Kidney (tissue), 22 donors: Measurements from ENCODE around the gene SMAGP. TPM values are rescaled to one million over a fixed set of nuclear protein-coding genes. Genes with fewer than 3 reads are reported as not detected.
"Not testable (repeated sequence)": the region's sequence is repeated elsewhere in the genome, so short reads cannot be mapped to it uniquely, and the experiment has no call there.

Experiments
- DNase-seq, 5 donors: peaks; one replicate each; pipeline ENCODE4 v3.0.0-alpha.2; 2013 to 2020
- FAIRE-seq: peaks from 2 replicates; lab custom pipeline; 2012; peaks lifted over from hg19 to GRCh38; lab: Jason Lieb, UNC
- H3K27ac ChIP-seq, 2 donors: one replicate each; pipeline ENCODE4 v1.7.0; 2013; ENCODE audit warnings: low read depth in 2 of 2, low read length in 2 of 2, inconsistent platforms in 1 of 2
- H3K27me3 ChIP-seq: one replicate; pipeline ENCODE4 v1.7.1; 2013; ENCODE audit warnings: low read length, inconsistent platforms; ENCODE audit not compliant: control insufficient read depth, insufficient read depth
- H3K36me3 ChIP-seq, 3 donors: one replicate each; pipeline versions ENCODE4 v1.7.0 to v1.7.1; 2013; ENCODE audit warnings: low read length in 3 of 3, control low read depth in 1 of 3, inconsistent platforms in 1 of 3; ENCODE audit not compliant: insufficient read depth in 3 of 3, control insufficient read depth in 2 of 3
- H3K4me1 ChIP-seq, 3 donors: one replicate each; pipeline versions ENCODE4 v1.7.0 to v1.7.1; 2013; ENCODE audit warnings: low read length in 3 of 3, inconsistent platforms in 1 of 3, low read depth in 1 of 3; ENCODE audit not compliant: control insufficient read depth in 2 of 3, insufficient read depth in 2 of 3
- H3K4me3 ChIP-seq, 3 donors: one replicate each; pipeline versions ENCODE4 v1.7.0 to v1.8.1; 2013; ENCODE audit warnings: low read length in 3 of 3, control low read depth in 1 of 3, inconsistent platforms in 1 of 3
- H3K9ac ChIP-seq, 3 donors: one replicate each; pipeline versions ENCODE4 v1.7.0 to v1.7.1; 2013; ENCODE audit warnings: low read length in 3 of 3, control low read depth in 1 of 3, inconsistent platforms in 1 of 3
- H3K9me3 ChIP-seq, 3 donors: one replicate each; pipeline versions ENCODE4 v1.7.0 to v1.7.1; 2013; ENCODE audit warnings: low read length in 3 of 3, control low read depth in 1 of 3, inconsistent platforms in 1 of 3; ENCODE audit not compliant: control insufficient read depth in 2 of 3, insufficient read depth in 1 of 3
- intact Hi-C: fragments of 100-400 bp; cut with DNase I; formaldehyde crosslinking; loops from one replicate; pipeline ENCODE4 v1.11.1; 2022
- long read RNA-seq, 10 donors: library from polyadenylated mRNA in 1 of 10; unstranded in 1 of 10; transcript quantifications; one replicate each; pipeline ENCODE4 v2.0.0 and lab custom pipeline, GENCODE V29; 2021 to 2026
- polyA plus RNA-seq: library from polyadenylated mRNA; stranded (reverse); fragments of 350-450 nt; fragmentation: Illumina TruSeq; extraction: RNeasy Lipid Tissue Mini Kit (QIAGEN cat#74804); gene quantifications from one replicate; pipeline ENCODE4 v1.2.3, GENCODE V29; 2014; ENCODE audit warnings: low read depth, low replicate concordance; ENCODE audit not compliant: insufficient read depth
- total RNA-seq: library from RNA; stranded (reverse); fragmentation: NEBNext Ultra II Directional; extraction: Animal tissue kit (Norgen Biotek cat#: 25700); gene quantifications from one replicate; pipeline ENCODE4 v1.2.1, GENCODE V29; 2021
- TF ChIP-seq, protein P1 (sequence below): IDR thresholded peaks from 3 replicates; pipeline ENCODE4 v1.5.1; 2012; ENCODE audit warnings: mild to moderate bottlenecking, moderate library complexity, borderline replicate concordance; ENCODE audit not compliant: insufficient read depth; ENCODE audit errors: extremely low read depth
- donor health status: control.
- donor health status: control.
- donor health status: control.
- donor health status: control.
- donor health status: control.
- donor health status: DM: yes; HTN: yes; CAD: no.
- donor health status: Normal renal cell carcinoma (clear cell type).

Gene SMAGP, protein sequence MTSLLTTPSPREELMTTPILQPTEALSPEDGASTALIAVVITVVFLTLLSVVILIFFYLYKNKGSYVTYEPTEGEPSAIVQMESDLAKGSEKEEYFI
- total RNA-seq (28.5 TPM), polyA plus RNA-seq (22.8 TPM)
- long read RNA-seq, donor 1, transcript SMAGP-203 (4 exons, 2,350 nt), result major isoform, 5 of 7 reads
- long read RNA-seq, donor 1, partial matches to known transcripts, result 0 of 7 reads
- long read RNA-seq, donor 1, other reads (novel, unspliced or antisense), result 0 of 7 reads
- long read RNA-seq, donor 2, partial matches to known transcripts, result 0 of 4 reads
- long read RNA-seq, donor 2, other reads (novel, unspliced or antisense), result 0 of 4 reads
- long read RNA-seq, donor 3, transcript SMAGP-203 (4 exons, 2,350 nt), result major isoform, 7 of 9 reads
- long read RNA-seq, donor 3, partial matches to known transcripts, result 0 of 9 reads
- long read RNA-seq, donor 3, other reads (novel, unspliced or antisense), result 0 of 9 reads
- long read RNA-seq, donor 4, partial matches to known transcripts, result 0 of 5 reads
- long read RNA-seq, donor 4, other reads (novel, unspliced or antisense), result 0 of 5 reads
- long read RNA-seq, donor 5, partial matches to known transcripts, result 0 of 1 reads
- long read RNA-seq, donor 5, other reads (novel, unspliced or antisense), result 0 of 1 reads
- long read RNA-seq, donor 6, transcript SMAGP-203 (4 exons, 2,350 nt), result major isoform, 10 of 18 reads
- long read RNA-seq, donor 6, partial matches to known transcripts, result 0 of 18 reads
- long read RNA-seq, donor 6, other reads (novel, unspliced or antisense), result 0 of 18 reads
- long read RNA-seq, donor 7, transcript SMAGP-205 (3 exons, 1,518 nt), result major isoform, 8 of 26 reads
- long read RNA-seq, donor 7, transcript SMAGP-203 (4 exons, 2,350 nt), result minor isoform, 7 of 26 reads
- long read RNA-seq, donor 7, partial matches to known transcripts, result 4 of 26 reads
- long read RNA-seq, donor 7, other reads (novel, unspliced or antisense), result 4 of 26 reads
- long read RNA-seq, donor 8, transcript SMAGP-205 (3 exons, 1,518 nt), result major isoform, 5 of 10 reads
- long read RNA-seq, donor 8, partial matches to known transcripts, result 0 of 10 reads
- long read RNA-seq, donor 8, other reads (novel, unspliced or antisense), result 0 of 10 reads
- long read RNA-seq, donor 9, partial matches to known transcripts, result 0 of 6 reads
- long read RNA-seq, donor 9, other reads (novel, unspliced or antisense), result 0 of 6 reads
- long read RNA-seq, donor 10, partial matches to known transcripts, result 0 of 7 reads
- long read RNA-seq, donor 10, other reads (novel, unspliced or antisense), result 0 of 7 reads

DNA sequence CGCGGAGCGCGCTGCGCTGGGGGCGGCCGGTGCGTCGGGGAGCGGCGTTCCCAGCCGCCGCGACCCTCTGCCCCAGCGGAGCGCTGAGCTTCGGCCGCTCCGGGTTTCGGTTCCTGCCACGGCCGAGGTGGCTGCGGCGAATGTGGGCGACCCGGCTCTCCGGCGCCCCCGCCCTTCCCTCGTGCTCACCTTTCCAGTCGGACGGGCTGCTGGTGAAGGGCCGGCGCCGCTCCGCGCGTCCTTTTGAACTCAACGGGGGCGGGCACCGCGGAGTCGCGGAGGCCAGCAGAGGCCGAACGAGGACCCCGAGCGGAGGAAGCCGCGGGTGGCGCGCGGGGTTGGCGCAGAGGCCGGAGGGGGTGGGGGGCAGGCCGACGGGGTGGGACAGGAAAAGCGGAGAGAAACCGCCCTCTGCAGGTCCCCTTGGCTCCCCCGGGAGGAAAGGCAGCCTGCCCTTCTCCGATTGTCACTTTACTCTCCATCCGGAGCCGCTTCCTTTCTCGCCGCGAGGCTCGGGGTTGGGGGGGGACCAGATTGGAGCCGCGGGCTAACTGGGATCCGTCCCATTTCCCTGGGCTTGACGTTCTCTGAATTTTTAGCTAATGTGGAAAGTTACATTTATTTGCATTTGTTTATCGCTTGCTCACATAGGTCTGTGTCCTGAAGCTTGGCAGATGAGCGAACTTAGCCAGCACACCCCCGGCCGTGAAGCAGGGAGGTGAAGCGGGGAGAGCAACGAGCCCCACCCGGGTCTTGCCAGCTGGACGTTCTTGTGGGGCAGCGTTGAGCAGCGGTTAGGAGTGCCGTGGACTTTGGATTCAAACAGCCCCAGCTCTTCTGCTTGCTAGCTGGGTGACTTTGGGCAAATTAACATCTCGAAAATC, at the start of gene SMAGP:
Gene SMAGP, minus strand, starts transcription at position 349 of the 884 bp plus-strand sequence. CDS start 1,137 bp downstream, outside the sequence.
- Histone ChIP-seq H3K27ac (peak within 1 kb of the TSS; percentile 56 to 67), H3K9me3 (no peaks in the 10 kb centered on the region), H3K9ac (peak within 1 kb of the TSS; percentile 45 to 88 (median 67)), H3K4me1 (peaks cover 0 to 3% (median 0%) of the 10 kb centered on the region in 3 donors), H3K27me3 (peaks cover 2% of the 10 kb centered on the region), H3K4me3 (peak within 1 kb of the TSS; percentile 56 to 76 (median 72)), H3K36me3 (no peaks in the 10 kb centered on the region)
- TF ChIP-seq, protein P1, sequence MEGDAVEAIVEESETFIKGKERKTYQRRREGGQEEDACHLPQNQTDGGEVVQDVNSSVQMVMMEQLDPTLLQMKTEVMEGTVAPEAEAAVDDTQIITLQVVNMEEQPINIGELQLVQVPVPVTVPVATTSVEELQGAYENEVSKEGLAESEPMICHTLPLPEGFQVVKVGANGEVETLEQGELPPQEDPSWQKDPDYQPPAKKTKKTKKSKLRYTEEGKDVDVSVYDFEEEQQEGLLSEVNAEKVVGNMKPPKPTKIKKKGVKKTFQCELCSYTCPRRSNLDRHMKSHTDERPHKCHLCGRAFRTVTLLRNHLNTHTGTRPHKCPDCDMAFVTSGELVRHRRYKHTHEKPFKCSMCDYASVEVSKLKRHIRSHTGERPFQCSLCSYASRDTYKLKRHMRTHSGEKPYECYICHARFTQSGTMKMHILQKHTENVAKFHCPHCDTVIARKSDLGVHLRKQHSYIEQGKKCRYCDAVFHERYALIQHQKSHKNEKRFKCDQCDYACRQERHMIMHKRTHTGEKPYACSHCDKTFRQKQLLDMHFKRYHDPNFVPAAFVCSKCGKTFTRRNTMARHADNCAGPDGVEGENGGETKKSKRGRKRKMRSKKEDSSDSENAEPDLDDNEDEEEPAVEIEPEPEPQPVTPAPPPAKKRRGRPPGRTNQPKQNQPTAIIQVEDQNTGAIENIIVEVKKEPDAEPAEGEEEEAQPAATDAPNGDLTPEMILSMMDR, result no peak
- intact Hi-C loops, result no loop called here
- FAIRE-seq (no peak), DNase-seq (peak; percentile 82 to 91 (median 84))

DNA sequence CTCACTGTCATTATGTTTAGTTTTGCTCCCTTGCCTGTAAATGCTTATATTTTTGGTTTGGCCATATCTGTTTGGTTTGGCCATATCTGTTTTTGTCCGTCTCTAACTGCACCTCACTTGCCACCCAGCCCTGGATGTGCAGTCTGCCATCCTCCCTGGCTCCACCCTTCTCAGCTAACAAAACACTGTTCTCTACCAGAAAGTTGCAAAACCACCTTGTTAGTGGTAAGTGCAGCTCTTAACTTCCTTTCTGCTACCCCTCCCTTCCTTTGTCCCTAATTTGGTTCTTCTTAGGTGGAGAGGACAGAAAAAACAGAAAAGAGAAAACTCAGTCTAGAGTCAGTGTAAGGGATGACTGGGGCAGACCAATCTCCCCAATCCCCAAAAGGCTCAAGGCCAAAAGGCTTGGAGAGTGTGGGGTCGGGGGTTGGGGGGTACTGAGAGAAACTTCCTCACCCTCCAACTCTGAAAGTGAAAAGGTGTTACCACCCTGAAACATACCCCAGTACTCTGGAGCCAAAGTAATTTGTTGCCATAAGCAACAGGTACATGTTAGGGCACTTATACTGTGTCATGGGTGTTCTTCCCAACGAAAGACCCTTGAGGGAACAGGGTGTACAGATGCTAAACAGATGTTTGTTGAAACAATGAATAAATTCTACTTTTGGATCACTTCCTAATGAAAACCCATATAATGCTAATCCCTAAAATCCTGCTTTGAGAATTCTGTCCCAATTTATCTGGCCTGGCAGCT, 48.8 kb upstream of the SMAGP start:
- Histone ChIP-seq H3K27me3 (no peaks in the 10 kb centered on the region), H3K36me3 (no peaks in the 10 kb centered on the region), H3K4me3 (no peak overlapping the region), H3K27ac (no peak overlapping the region), H3K4me1 (no peaks in the 10 kb centered on the region), H3K9ac (no peak overlapping the region), H3K9me3 (no peaks in the 10 kb centered on the region)
- TF ChIP-seq, protein P1, result no peak
- DNase-seq, result no peak
- FAIRE-seq, result no peak
- intact Hi-C loops, result no loop called here

DNA sequence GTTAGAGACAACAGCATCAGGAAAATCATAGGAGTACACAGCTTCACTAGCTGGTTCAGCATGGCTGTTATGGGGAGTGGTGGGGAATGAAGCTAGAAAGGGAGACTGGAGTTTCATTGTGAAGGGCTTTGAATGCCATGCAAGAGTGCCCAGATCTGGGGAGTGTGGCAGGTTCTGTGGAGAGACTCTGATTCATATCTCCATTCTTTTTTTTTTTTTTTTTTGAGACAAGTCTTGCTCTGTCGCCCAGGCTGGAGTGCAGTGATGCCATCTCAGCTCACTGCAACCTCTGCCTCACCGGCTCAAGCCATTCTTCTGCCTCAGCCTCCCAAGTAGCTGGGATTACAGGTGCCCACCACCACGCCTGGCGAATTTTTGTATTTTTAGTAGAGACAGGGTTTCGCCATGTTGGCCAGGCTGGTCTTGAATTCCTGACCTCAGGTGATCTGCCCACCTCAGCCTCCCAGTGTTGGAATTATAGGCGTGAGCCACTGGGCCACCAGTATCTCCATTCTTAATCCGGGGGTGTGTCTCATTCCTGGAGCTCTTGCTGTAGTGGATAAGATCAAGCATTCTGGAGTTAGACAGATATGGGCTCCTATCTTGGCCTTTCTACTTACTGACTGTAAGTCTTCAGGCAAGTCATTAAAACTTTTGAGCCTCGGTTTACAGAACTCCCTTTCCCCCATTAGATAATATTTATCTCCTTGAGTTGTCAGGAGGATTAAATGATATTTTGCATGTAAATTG, 48.0 kb upstream of the SMAGP start:
- H3K27me3 ChIP-seq, intact Hi-C loops, DNase-seq, H3K4me1 ChIP-seq, H3K9ac ChIP-seq, H3K9me3 ChIP-seq, H3K36me3 ChIP-seq, H3K4me3 ChIP-seq, FAIRE-seq, H3K27ac ChIP-seq: not testable (repeated sequence)
